Glutamatergic neuron (in vitro differentiated cells): ENCODE data around the gene ARHGAP42. TPM values are rescaled to one million over a fixed set of nuclear protein-coding genes. Genes with fewer than 3 reads are reported as not detected.

Source experiments
- DNase-seq: peaks from one replicate; pipeline ENCODE4 v3.0.0; 2022
- H3K27ac Mint-ChIP-seq: one replicate; pipeline ENCODE4 v1.8.0; 2020; ENCODE audit warnings: mild to moderate bottlenecking, mixed read lengths, inconsistent platforms; ENCODE audit not compliant: unreplicated experiment
- H3K27me3 Mint-ChIP-seq: one replicate; pipeline ENCODE4 v1.8.0; 2020; ENCODE audit warnings: mild to moderate bottlenecking, moderate library complexity, mixed read lengths, inconsistent platforms; ENCODE audit not compliant: unreplicated experiment
- H3K36me3 Mint-ChIP-seq: one replicate; pipeline ENCODE4 v1.8.0; 2020; ENCODE audit warnings: mild to moderate bottlenecking, mixed read lengths, inconsistent platforms; ENCODE audit not compliant: unreplicated experiment
- H3K4me1 Mint-ChIP-seq: one replicate; pipeline ENCODE4 v1.8.0; 2020; ENCODE audit warnings: mild to moderate bottlenecking, low read depth, mixed read lengths, inconsistent platforms; ENCODE audit not compliant: unreplicated experiment
- H3K4me3 Mint-ChIP-seq: one replicate; pipeline ENCODE4 v1.8.0; 2020; ENCODE audit warnings: mild to moderate bottlenecking, mixed read lengths, inconsistent platforms; ENCODE audit not compliant: unreplicated experiment
- H3K9me3 Mint-ChIP-seq: one replicate; pipeline ENCODE4 v1.8.0; 2020; ENCODE audit warnings: mild to moderate bottlenecking, moderate library complexity, mixed read lengths, inconsistent platforms; ENCODE audit not compliant: unreplicated experiment
- total RNA-seq: library from RNA; stranded (reverse); fragmentation: NEBNext Ultra II Directional; extraction: Animal tissue kit (Norgen Biotek cat#: 25700); gene quantifications from one replicate; pipeline ENCODE4 v1.2.1, GENCODE V29; 2021; ENCODE audit not compliant: unreplicated experiment
- TF ChIP-seq, protein P1 (sequence below): fragments of 200-600 bp; sonication (generic); IDR thresholded peaks from one replicate; pipeline ENCODE4 v1.5.0; 2021; ENCODE audit not compliant: partially characterized antibody, unreplicated experiment

Gene ARHGAP42
- total RNA-seq, 1 donor from 2014 or later: 21.4 TPM

DNA sequence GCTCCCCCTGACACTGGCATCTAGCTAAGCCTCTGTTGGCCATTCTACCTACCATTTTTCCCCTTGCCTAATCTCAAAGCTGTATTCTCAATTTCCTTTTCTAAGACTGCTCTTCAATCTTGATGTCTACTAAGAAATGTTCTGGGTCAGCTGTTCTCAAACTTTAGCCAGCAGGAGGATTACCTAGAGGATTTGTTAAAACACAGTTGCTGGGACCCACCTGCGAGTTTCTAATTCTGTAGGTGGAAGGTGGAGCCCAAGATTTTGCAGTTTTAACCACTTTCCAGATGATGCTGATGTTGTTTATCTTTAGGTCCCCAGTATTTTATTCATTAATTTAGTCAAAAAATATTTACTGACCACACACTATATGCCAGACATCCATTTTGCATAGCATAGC lies 9.3 kb upstream of the ARHGAP42 start:
- Mint-ChIP-seq H3K27me3 (no peaks in the 10 kb centered on the region), H3K4me1 (peaks cover 13% of the 10 kb centered on the region), H3K4me3 (no peak overlapping the region), H3K36me3 (no peaks in the 10 kb centered on the region), H3K27ac (no peak overlapping the region), H3K9me3 (peaks cover 5% of the 10 kb centered on the region)
- DNase-seq: no peak
- TF ChIP-seq, protein P1, sequence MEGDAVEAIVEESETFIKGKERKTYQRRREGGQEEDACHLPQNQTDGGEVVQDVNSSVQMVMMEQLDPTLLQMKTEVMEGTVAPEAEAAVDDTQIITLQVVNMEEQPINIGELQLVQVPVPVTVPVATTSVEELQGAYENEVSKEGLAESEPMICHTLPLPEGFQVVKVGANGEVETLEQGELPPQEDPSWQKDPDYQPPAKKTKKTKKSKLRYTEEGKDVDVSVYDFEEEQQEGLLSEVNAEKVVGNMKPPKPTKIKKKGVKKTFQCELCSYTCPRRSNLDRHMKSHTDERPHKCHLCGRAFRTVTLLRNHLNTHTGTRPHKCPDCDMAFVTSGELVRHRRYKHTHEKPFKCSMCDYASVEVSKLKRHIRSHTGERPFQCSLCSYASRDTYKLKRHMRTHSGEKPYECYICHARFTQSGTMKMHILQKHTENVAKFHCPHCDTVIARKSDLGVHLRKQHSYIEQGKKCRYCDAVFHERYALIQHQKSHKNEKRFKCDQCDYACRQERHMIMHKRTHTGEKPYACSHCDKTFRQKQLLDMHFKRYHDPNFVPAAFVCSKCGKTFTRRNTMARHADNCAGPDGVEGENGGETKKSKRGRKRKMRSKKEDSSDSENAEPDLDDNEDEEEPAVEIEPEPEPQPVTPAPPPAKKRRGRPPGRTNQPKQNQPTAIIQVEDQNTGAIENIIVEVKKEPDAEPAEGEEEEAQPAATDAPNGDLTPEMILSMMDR: no peak

DNA sequence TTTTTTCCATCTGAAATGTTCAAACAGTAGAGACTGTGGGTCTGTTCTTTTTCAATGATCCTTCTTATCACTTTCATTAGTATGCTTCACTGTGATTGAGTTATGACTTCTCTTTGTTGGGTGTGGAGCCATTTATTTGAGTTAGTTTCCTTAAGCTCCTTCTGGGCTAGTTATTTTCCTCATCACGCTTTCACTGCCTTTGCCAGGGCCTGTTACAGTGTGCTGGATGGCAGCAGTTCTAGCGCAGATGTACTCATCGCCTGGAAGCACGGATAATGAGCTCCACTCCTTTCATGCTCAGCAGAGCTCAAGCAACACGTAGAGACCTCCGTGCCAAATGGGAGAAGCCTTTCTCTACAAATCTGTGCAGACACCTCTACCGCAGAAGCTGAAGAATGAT lies 7.0 kb upstream of the ARHGAP42 start:
- TF ChIP-seq, protein P1: no peak
- Mint-ChIP-seq H3K4me3 (no peak overlapping the region), H3K27me3 (no peaks in the 10 kb centered on the region), H3K27ac (peak overlapping the region; percentile 57), H3K9me3 (peaks cover 5% of the 10 kb centered on the region), H3K36me3 (no peaks in the 10 kb centered on the region), H3K4me1 (peaks cover 13% of the 10 kb centered on the region)
- no peak for DNase-seq

DNA sequence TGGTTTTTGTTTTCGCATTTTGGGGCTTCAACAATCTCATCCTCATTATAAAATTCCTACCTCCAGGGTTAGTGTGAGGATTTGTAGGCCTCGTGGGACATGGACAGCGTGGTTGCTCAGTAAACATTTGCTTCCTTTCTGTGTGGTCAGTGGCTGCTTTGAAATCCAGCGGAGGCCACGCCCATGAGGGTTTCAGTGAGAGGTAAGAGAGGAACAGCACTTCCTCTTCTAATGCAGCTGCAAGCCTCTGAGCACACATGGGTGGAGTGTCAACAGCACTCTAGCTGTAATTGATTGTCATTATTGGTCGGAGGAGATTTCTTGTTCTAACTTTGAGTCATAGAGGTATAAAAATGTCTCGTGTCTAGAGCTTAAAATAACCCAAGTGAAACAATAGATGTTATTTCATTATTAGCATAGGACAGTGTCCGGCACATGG lies 6.0 kb upstream of the ARHGAP42 start:
- peaks cover 10% of the 10 kb centered on the region for H3K4me1 Mint-ChIP-seq
- peaks cover 2% of the 10 kb centered on the region for H3K9me3 Mint-ChIP-seq
- TF ChIP-seq, protein P1: no peak

DNA sequence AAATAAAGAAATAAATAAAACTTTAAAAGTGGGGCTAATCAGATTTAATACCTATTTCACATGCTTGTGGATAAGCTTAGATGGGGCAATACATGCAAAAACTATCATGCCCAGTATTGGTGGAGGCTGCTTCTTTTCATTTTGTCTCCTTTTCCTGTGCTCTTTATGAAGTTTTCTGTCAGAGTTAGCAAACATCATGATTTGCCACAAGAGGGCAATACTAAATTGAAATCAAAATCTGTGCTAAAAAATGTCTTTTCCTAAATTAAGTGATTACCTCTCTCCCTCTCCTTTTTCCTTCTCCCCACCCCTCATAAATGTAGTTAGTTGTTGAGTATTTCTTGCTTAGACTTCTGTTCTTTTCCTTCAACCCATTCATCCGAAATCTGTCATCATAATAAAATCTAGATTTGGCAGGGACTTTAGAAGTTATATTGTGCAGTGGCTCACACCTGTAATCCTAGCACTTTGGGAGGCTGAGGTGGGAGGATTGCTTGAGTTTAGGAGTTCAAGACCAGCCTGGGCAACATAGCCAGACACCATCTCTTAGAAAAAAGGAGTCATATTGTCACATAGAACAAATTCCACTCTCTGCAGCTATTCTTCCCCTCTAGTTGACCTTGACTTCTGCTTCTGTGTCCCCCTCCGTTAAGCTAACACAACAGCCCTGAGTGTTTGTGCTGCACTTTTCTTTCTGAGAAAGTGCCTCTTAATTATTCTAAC lies 4.7 kb upstream of the ARHGAP42 start:
- no peak overlapping the region for H3K4me3 Mint-ChIP-seq
- TF ChIP-seq, protein P1: peak; percentile 27
- no peaks in the 10 kb centered on the region for H3K36me3 Mint-ChIP-seq
- peaks cover 15% of the 10 kb centered on the region for H3K4me1 Mint-ChIP-seq
- peaks cover 4% of the 10 kb centered on the region for H3K9me3 Mint-ChIP-seq
- no peak overlapping the region for H3K27ac Mint-ChIP-seq
- no peak for DNase-seq
- H3K27me3 Mint-ChIP-seq: peaks cover 4% of the 10 kb centered on the region

More for the DNA sequence above, 6.0 kb upstream of the ARHGAP42 start:
- Mint-ChIP-seq H3K4me3 (no peak overlapping the region), H3K36me3 (no peaks in the 10 kb centered on the region), H3K27ac (peak overlapping the region; percentile 15), H3K27me3 (no peaks in the 10 kb centered on the region)
- DNase-seq: peak; percentile 55

DNA sequence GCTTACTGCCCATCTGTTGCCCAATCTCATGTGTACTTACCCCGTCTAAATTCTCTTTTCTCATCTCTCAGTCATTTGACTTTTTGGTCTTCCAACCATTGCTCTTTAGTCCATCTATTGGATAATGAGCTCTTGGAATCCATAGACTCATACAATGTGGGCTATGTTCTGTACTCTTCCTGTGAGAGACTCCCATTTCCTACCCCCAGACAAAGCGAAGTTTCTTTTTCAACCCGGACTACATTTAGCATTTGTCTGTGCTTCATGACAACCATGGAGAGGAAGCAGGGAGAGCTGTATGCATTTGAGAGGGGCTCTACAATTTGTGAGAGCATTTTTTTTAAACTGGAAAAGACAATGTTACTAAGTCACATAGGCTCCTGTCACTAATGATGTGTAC lies 4.0 kb upstream of the ARHGAP42 start:
- H3K27ac Mint-ChIP-seq: no peak overlapping the region
- TF ChIP-seq, protein P1: no peak
- H3K36me3 Mint-ChIP-seq: no peaks in the 10 kb centered on the region
- H3K4me3 Mint-ChIP-seq: no peak overlapping the region
- peaks cover 16% of the 10 kb centered on the region for H3K4me1 Mint-ChIP-seq
- H3K27me3 Mint-ChIP-seq: peaks cover 6% of the 10 kb centered on the region
- H3K9me3 Mint-ChIP-seq: peaks cover 6% of the 10 kb centered on the region
- no peak for DNase-seq
